ENCODE results near the gene ZIC5.

Gene ZIC5

DNA sequence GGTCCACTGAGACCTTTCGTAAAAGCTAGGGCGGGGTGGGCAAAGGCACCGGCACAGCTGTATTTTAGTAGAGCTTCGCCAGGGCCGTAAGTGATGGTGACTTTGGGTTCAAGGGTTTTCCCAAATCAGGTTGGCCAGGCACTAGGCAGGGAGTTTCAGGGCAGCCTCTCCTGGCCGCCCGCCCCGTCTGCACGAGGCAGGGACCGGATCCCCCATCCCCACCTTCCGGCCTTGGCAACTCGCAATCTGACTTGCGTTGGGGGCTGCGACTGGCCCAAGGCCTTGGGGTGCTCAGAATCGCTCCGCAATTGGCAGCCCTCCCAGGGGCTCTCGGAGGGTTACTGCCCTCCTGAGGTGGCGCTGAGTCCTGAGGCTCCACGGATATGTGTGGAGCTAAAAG is 4.1 kb upstream of the ZIC5 start:
- no peak for FAIRE-seq

DNA sequence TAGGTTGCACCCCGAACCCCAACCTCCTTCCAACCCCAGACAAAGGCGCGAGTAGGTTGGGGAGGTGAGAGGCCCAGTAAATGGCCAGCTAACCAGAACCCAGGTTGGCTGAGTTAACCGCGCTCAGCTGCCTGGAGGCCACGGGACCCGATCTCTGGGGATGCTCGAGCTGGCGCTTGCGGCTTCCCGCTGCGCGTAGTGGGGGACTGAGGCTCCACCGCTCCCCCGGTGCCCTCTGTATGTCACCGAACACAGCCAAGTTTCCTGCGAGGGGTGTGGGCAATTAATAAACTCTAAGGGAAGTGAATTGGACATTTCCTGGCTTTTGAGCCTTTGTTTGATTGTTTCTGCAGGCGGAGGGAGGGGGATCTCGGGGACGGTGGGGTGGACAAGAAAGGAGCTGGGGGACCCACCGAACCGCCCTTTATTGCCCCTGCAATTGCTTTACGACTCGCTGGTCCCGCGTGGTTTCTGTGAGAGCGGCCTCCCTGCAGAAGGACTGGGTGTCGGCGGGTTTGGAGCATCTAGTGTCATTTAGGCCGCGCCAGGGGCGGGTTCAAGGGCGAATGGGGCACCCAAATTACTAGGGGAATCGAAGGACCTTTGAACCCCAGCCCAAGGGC is 3.5 kb upstream of the ZIC5 start:
- FAIRE-seq, result no peak

DNA sequence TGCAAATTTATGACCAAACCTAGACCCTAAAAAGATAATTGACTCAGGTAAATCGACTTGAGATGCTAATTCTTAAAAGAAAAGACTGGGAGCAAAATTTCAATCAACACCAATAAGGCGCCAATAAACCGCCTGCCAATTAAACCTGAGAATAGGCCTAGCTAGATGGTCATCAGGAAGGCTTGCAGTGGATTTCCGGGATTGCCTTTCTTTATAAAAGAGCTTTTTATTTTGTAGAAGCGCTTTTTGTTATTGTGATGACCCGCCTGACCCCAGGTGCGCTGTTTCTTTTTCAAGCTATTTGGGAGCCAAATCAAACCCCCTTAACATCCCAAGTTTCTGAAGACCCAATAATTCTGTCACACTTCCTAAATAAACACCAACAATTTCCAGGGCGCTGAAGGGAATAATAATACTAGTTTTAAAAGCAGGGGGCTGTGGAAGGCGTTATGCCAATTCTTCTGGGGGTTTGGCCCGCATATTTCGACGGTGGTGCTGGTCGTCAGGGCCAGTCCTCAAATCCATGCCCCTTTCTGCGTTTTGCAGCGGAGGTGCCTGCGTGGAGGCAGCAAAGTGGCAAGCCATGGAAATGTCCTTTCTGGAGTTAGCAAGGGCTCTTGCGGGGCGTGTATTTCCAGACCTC is 2.9 kb upstream of the ZIC5 start:
- no peak for FAIRE-seq

DNA sequence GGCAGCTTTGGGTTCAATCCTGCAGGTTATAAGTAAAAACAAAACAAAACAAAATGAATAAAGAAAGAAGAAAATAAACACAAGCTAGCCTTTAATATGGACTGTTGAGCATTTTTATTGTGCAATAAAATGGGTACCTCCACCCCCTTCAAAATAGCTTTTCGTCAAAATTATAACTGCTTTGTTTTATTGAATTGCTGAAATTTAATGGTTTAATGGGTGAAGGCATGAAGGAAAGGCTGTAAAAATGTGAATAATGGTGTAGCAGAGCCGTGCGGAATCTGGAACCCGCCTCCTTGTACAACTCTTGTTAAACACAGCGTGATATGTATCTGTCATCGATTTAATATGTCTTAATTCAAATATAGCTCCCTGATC is 2.2 kb upstream of the ZIC5 start:
- FAIRE-seq, result no peak

DNA sequence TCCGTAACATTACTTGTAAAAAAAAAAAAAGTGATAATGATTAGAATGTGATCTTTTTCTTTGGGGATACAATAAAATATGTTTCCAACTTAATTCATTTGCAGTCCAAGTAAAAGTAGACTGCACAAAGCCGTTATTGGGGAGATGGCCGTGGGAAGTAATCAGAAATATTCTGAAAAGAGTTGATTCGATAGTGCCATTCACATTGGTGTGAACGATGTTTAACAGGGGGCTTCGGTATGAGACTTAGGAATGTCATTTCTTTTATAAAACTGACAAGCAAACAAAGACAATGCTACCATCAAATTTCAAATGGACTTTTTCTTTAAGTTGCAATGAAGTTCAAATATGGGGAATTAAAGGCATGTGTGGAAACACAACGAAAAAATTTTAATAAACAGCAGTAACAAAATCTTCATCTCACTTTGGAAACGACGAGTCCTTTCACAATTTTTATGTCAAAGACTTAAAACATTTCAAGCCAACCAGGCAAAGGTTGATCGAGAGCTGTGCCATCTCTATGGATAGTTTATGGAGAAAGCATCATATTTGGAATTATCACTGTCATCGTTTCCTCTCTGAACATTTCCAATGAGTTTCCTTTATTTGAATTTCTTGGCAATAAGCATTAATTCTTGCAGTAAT is 1.7 kb upstream of the ZIC5 start:
- FAIRE-seq, result peak; percentile 30

DNA sequence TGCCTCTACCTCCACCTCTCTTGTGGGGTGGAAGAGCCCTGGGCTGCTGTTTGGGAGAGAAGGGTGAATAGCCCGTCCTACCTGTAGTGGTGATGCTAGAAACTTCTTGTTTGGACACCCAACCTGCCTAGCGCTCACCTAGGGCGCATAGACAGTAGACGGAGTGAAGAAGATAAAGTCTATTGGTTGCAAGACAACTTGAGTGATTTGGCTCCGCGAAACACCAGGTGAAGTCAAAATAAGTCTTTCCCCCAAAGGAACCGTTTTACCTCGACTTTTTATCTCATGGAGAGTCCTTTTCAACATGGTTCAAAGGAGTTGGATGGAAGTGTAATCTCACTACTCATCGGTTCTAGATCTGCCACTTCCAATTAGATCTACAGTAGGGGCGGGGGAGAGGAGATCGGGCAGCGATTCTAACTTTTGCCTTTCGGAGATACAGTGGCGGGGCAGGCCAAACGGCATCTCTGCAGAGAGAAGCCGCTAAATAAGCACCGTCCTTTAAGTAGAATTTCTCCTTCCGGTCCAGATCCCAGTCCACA is 694 bp upstream of the ZIC5 start:
- peak; percentile 60 for FAIRE-seq

DNA sequence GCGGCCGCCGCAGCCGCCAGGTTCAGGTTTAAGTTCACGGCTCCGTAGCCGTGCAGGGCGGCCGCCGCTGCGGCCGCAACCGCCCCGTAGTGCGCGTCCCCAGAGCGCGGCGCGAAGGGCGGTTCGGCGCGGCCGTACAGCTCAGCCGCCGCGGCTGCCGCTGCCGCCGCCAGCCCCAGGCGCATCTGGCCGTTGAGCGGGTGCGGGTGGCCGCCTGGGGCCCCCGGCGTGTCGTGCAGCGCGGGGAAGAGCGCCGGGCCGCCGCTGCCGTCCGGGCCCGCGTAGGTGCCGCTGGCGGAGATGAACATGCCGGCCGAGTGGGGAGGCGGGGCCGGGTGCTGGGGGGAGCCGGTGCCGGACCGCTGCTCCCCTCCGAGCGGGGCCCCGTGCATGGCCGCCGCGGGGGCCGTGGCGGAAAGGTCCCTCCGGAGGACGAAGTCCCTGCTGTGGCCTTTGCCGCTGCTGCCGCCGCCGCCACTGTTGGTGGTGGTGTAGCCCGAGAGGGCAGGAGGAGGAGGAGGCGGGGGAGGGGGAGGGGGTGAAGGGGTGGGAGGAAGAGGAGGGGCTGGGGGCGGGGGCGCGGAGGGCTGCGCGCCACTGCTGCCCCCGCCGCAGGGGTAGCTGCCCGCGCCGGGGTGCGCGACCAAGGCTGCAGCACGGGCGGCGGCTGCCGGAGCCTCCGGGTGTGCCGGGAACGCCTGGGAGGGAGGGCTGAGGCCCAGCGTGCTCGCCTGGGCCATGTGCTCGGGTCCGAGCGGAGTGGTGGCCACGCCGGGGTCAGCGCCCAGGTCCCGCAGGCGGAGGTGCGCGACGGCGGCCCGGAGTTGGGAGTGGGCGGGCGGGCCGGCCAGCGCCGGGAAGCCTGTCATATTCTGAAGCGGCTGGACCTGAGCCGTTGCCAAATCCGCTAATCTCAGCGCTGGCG is 654 bp downstream of the ZIC5 start:
- FAIRE-seq, result no peak

DNA sequence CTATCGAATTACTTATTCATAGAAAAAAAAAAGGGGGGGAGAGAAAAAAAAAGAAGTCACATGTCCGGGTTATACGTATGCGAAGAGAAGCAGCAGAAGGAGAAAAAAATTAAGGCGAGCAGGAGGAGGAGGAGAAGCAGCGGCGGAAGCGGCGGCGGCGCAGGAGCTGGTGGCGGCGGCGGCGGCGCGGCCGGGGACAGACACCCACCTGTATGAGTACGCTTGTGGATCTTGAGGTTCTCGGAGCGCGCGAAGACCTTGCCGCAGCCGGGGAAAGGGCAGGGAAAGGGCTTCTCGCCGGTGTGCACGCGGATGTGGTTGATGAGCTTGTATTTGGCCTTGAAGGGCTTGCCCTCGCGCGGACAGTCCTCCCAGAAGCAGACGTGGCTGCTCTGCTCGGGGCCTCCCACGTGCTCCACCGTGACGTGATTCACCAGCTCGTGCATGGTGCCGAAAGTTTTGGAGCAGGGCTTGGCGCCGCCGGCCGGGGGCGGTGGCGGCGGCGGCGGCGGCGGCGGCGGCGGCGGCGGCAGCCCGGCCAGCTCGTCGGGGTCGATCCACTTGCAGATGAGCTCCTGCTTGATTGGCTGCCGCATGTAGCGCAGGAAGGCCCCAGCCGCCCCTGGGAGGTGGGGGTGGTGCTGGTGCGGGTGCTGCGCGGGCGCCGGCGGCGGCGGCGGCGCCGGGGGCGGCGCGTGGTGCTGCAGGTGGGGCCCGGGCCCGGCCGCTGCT is 1.5 kb downstream of the ZIC5 start:
- FAIRE-seq, result no peak

DNA sequence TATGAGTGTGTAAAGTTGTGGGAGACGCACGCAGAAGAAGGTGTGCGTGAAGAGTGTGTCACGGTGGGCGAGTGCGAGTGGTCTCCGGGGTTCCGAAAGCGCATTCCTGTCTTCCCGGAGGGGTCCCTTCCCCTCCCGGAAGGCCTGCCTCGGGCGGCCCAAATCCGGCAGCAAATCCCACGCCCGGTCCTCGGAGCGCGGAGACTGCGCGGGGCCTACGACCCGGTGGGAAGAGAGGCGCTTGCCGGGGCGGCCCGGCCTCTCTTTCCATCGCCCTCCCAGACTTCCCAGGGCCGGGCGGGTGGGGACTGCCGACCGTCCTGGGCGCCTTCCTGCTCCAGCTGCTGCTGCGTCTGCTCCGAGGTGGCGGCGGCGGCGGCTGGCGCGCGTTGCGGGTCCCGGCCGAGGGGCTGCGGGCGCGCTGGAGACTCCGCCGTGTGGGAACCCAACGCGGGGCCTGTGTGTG is 2.1 kb downstream of the ZIC5 start:
- no peak for FAIRE-seq

DNA sequence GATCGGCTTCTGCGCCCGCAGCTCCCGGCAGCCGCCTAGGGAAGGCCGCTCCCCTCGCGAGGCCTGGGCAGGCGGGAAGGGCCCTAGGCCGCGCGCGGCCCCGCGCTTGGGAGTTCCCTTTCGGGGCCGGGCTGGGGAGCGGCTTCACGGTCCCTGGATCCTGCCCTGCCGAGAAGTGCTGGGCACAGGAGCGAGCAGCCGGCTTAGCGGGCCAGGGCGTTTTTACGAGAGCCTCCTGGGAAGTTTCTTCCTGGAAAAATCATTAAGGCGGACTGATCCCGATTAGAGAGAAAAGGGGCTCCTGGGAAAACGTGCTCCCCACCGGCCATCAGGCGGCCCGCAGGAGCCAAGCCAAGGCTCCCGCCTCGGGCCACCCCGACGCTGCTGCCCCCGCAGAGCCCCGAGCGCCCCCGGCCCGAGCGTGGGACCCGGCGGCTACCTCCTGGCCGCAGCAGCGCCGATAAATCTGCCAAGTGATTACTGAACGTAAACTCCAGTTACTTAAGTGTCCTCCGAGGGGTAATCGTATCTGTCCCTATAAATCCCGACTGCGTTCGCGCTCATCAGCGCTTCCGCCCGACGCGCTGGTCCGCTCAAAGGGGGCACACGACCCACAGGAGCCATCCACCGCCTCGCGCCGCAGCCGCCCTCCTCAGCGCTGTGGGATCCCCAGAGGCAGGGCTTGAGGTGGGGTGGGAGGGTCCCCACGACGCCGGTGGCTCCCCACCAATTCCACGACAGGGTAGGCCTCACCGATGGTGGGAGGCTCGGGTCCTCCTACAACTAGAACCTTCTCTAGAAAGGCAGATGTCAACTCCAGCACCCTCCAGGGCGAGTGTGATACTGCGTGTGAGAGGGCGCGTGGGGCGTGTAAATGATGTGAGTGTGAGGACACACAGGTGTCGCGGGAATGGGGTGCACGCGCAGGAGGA is 2.8 kb downstream of the ZIC5 start:
- FAIRE-seq, result no peak

DNA sequence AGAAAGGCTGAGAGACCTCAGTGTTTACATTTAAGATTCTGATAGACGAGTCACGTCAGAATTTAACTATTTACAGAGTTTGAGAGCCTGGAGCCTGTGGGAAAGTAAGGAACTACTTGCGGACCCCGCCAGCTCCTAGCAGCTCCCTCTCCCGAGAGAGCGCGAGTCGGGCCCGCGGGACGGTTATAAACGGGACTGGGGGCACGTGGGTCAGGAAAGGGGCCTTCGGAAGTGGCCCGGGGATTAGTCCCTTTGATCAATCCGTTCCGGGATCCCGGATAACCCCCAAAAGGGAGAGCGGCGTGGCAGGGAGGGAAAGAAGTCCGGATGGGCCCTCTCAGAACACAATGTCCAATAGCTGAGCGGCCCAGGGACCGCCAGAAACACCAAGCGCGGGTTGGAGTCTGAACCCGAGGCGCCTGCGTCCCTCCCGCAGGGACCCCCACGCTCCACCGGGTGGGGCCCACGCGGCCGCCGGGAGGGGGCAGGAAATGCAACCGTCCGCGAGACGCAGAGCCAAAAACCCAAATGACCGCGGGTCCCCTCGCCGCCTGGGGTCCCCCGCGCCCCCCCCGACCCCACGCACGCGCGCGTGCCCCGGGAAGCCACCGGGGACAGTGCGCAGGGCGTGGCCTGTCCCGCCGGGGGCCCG is 3.6 kb downstream of the ZIC5 start:
- FAIRE-seq, result no peak

DNA sequence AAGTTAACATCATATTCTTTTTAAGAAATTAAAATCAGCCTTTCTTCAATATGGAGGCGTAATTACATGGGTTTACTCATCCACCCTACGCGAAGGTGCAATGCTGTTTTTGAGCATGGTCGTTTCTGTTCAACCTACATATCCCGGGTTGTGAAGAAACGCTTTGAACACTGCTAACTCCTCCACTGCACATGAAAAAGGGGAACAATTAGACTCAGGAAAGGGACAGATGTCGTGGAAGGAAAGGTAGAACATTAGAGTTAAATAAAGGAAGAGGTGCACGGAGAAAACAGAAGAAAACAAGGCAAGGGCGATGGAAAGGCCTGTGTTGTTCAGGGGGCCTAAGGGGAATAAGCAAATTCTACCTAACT is 4.1 kb downstream of the ZIC5 start:
- FAIRE-seq, result no peak

DNA sequence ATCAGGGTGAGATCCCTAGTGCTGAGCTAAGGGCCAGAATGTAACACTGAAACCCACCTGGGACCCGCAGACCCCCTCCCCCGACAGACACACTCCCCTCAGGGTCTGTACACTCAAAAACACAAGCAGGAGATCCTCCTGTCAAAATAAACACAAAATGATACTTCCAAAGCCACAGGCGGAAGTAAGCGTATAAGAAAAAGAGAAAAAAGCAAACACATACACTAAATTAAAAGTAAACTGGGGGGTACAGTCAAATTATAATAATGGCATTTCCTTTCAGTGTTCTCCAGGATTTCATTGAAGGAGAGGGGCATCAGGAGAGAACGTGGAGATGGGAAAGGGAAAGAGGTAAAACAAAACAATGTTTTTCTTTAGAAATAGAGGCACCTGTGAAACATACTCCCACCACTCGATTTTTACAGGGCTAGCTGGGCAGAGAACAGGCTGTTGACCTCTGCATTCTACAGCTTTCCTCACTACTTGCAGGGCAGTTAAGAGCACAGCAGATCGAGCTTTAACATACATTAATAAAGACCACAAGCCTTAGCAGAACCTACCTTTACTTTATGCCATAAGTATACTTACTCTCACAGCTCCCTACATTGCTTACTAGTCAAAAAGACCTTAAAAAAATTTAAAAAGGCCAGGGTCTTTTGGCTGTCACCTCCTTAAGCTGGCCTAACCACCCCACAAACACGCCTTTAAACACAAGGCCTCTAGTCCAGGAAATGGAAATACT is 5.3 kb downstream of the ZIC5 start:
- FAIRE-seq, result no peak

DNA sequence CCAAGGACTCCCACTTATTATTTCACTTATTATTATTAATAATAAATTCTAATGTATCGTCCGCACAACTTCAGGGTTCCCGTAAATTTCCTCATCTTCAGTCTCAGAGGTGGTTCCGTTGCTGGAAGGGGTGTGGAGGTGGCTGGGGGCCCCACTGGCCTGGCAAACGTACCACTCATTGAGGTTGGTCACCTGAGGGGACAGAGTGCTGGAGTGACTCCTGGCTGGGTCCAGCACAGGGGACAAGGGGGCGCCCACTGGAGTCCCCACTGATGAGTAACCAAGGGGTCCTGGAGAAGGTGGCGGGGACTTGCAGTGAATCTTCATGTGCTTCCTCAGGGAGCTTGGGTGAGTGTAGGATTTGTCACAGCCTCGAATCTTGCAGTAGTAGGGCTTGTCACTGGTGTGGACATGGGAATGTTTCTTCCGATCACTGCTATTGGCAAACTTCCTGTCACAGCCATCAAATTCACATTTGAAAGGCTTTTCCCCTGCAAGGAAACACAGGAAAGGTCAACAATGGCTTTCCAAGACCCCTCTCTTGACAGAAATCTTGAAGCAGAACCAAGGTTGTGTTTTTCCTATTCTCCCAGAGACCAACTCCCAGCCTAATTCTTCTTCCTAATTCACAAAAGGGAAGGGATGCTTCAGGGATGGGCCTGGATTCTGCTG is 6.1 kb downstream of the ZIC5 start:
- FAIRE-seq, result no peak

DNA sequence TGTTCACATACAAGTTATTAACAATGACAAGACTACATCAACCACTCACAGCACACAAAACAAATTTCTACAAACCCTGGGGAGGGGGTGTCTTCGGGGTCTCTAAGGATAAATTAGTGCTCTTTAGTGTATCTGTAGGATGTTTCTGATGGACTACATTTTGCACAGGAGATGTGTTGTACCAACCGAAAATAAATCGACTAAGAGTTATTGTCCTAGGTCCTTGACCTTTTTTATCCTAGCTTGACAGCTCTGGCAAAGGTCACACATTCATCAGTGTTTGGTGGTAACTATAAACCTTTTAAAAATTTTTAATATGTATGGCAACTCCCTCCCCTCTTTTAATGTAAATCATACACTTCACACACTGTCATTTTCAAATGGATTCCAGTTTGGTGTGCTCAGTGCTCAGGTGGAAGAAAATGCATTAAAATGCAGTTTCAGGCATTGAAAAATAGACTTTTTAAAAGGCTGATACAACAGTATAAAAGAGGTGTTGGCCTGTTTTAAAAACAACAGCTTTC is 7.7 kb downstream of the ZIC5 start:
- FAIRE-seq, result no peak

DNA sequence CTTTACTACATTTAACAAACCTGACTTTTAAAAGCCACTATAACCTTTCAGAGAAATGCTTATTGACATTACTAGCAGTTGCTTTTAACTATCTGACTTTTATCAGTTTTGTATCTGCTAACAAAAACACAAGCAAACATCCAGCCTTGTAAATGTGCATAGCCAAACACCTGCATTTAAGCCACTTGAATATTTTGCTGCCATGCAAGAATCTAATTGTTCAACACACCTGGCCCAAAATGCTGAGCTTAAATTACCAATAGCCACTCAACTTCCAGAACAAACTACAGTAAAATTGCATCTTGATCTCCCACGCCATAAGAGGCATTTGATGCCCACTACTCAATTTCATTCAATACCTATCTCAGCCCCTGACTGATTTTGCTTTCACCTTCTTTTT is 9.3 kb downstream of the ZIC5 start:
- no peak for FAIRE-seq

DNA sequence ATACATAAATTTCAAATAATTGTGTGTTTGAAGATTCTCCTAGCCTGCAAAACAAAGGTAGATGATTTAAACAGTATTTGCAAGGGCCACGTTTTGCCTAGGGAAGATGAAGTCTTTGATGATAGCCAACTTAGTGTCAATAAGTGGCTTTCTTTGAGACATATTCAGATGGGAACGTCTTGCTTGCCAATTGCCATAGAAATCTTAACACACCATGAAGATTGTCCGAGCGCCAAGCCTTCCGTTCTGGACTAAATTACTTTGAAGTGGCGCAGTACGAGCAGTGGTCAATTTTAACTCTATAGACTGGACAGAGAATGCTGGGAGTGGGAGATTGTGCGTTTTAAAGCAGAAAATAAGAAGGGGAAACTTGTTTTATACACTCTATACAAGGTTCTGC is 9.9 kb downstream of the ZIC5 start:
- FAIRE-seq, result peak; percentile 52

DNA sequence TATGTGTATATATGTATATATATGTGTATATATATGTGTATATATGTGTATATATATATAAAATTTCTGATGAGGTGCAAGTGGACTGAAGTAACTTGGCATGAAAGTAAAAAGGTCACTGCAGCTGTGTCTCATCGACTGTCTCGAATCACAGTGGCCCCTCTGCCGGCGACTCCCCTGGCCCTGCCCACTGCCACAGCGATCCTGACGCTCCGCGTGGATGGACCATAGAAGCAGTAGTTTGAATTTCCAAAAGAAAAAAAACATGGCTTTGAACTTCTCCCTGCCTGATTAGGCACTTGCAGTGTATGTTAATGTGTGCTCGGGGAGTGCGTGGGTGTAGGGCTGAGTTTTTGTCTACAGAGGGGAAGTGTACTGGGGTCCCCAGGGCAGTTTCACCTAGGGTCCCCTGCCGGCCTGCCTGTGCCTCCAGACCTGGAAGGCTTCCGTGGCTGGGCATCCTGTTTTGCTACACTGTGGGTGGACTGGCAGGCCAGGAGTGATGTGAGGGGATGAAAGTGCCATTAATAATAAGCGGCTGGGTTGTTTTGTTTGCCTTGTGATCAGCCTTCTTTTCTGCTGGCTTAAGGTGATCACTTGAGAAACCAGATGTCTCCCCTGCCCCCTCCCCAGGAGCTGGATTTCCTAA is 10.8 kb downstream of the ZIC5 start:
- FAIRE-seq, result no peak

All from G401.6 (cell line).